Cardiac fibroblast (primary cell): Measurements from ENCODE around the gene PSMA6.

Source experiments
- DNase-seq, 2 donors: peaks; one replicate each; pipeline versions ENCODE4 v3.0.0 to v3.0.0-alpha.2; 2010; ENCODE audit warnings: low read depth in 2 of 2
- H3K4me3 ChIP-seq, 2 donors: replicated peaks in 1 of 2; 1 replicate in 1 of 2; 2 replicates in 1 of 2; pipeline ENCODE4 v1.5.1; 2011; ENCODE audit warnings: low read depth in 2 of 2, low read length in 2 of 2, mild to moderate bottlenecking in 2 of 2, moderate library complexity in 1 of 2
- TF ChIP-seq, protein P1 (sequence below): IDR thresholded peaks from one replicate; pipeline ENCODE4 v1.5.1; 2011; ENCODE audit warnings: low read depth, mild to moderate bottlenecking, low read length, inconsistent platforms

The PSMA6 gene

GRCh38 chr14:35338731-35339405 lies 46.7 kb downstream of the PSMA6 start:
- no peak overlapping the region for H3K4me3 ChIP-seq
- DNase-seq = no peak
- TF ChIP-seq, protein P1, sequence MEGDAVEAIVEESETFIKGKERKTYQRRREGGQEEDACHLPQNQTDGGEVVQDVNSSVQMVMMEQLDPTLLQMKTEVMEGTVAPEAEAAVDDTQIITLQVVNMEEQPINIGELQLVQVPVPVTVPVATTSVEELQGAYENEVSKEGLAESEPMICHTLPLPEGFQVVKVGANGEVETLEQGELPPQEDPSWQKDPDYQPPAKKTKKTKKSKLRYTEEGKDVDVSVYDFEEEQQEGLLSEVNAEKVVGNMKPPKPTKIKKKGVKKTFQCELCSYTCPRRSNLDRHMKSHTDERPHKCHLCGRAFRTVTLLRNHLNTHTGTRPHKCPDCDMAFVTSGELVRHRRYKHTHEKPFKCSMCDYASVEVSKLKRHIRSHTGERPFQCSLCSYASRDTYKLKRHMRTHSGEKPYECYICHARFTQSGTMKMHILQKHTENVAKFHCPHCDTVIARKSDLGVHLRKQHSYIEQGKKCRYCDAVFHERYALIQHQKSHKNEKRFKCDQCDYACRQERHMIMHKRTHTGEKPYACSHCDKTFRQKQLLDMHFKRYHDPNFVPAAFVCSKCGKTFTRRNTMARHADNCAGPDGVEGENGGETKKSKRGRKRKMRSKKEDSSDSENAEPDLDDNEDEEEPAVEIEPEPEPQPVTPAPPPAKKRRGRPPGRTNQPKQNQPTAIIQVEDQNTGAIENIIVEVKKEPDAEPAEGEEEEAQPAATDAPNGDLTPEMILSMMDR = no peak

- no peak for DNase-seq
- no peak overlapping the region for H3K4me3 ChIP-seq
- TF ChIP-seq, protein P1 = no peak
These were observed 47.7 kb downstream of the PSMA6 start for GRCh38 chr14:35339761-35340406.

- H3K4me3 ChIP-seq = no peak overlapping the region
- no peak for DNase-seq
These were observed 48.7 kb downstream of the PSMA6 start for GRCh38 chr14:35340616-35341453.

GRCh38 chr14:35341454-35341750 lies 49.2 kb downstream of the PSMA6 start:
- TF ChIP-seq, protein P1 = no peak
- no peak overlapping the region for H3K4me3 ChIP-seq
- no peak for DNase-seq

More at GRCh38 chr14:35340616-35341453, 48.7 kb downstream of the PSMA6 start:
- TF ChIP-seq, protein P1 = no peak

DNA sequence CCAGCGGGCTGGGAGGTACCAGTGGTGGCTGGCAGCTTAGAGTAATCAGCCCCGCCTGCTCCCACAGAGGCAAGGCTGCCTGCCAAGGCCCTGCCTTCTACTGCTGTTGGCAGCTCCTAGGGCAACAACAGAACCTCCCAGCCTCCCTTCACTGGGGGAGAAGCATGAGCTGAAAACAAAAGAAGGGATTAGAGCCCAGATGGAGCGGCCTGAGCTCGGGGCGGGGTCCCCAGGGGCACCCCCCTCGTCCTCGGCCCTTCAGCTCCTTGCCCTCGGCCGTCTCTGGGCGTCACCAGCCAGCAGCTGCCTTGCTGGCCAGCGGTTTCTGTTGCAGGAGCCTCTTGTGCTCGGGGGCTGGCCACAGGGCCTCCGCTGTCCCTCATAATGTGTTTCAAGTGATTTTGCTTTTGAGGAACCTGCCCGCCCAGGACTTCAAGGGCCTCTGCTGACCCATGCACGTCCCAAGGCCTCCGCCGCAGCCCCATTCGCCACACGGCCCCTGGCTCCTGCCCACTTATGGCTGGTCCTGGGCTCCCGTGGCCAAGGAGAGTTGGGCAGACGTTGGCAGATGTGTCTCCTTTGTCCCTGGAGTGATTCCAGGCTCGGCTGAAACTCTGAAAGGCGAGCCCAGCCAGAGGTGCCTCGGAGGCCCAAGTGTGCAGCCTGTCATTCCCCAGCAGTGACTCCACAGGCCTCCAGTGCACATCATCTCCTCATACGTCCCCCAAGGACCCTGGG lies 49.7 kb downstream of the PSMA6 start:
- H3K4me3 ChIP-seq = no peak overlapping the region
- DNase-seq = peak; percentile 87 to 99
- TF ChIP-seq, protein P1 = no peak

DNA sequence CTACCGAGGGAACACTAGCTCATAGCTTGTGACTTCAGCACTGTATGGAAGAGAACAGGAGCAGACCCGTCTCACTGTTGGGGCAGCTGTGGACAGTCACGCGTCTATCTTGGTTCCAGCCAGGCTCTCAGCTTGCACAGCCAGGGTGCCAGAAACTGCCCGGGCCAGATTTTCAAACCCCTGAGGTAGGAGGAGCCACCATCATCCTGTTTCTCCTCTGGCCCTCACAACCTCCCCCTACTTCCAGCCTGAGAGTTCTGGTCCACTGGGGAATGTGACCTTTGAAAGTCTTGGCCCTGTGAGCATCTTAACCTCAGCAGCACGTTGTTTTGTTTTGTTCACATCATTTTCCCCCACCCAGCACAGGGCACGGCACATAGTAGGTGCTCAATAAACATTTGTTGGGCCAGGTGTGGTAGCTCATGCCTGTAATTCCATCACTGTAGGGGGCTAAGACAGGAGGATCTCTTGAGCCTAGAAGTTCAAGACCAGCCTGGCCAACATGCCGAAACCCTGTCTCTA lies 50.4 kb downstream of the PSMA6 start:
- DNase-seq = peak in 1 of 2 donors; percentile 59
- no peak overlapping the region for H3K4me3 ChIP-seq
- TF ChIP-seq, protein P1 = no peak
